GM21825 (cell line): ENCODE measurements around the gene CCDC28B.
A peak's percentile ranks its signal among the peaks of the same experiment; 100 is the strongest.
"Not testable (repeated sequence)": the region's sequence is repeated elsewhere in the genome, so short reads cannot be mapped to it uniquely, and the experiment has no call there.

Source experiments
- ATAC-seq: cut with Tn5 transposase; IDR thresholded peaks from one replicate; pipeline ENCODE4 v1.9.1; 2021; ENCODE audit warnings: mild to moderate bottlenecking, moderate library complexity; ENCODE audit not compliant: unreplicated experiment

Gene CCDC28B

GRCh38 chr1:32200226-32201010 is at the start of gene CCDC28B:
Gene CCDC28B (plus strand): TSS chr1:32200595. CDS start chr1:32201936, 1,341 bp downstream.
- ATAC-seq, result no peak

- no peak for ATAC-seq
Measured at GRCh38 chr1:32150847-32151246, 49.5 kb upstream of the CCDC28B start.

GRCh38 chr1:32151319-32151787 is 49.0 kb upstream of the CCDC28B start:
- no peak for ATAC-seq

- no peak for ATAC-seq
Measured at GRCh38 chr1:32159189-32159588, 41.2 kb upstream of the CCDC28B start.

GRCh38 chr1:32163405-32163804 is 37.0 kb upstream of the CCDC28B start:
- ATAC-seq, result no peak

GRCh38 chr1:32165633-32166032 is 34.8 kb upstream of the CCDC28B start:
- ATAC-seq, result not testable (repeated sequence)

GRCh38 chr1:32170991-32171390 is 29.4 kb upstream of the CCDC28B start:
- ATAC-seq, result no peak

GRCh38 chr1:32172621-32173245 is 27.7 kb upstream of the CCDC28B start:
- no peak for ATAC-seq

- no peak for ATAC-seq
Measured at GRCh38 chr1:32178380-32179192, 21.8 kb upstream of the CCDC28B start.

GRCh38 chr1:32179193-32179442 is 21.3 kb upstream of the CCDC28B start:
- ATAC-seq, result peak; percentile 7

- ATAC-seq, result peak; percentile 81
Measured at GRCh38 chr1:32179443-32180185, 20.8 kb upstream of the CCDC28B start, which contains the start of gene TXLNA. Gene TXLNA (plus strand): TSS chr1:32179675. CDS start chr1:32180346, 671 bp downstream.

GRCh38 chr1:32180186-32181060 is 20.0 kb upstream of the CCDC28B start:
- no peak for ATAC-seq

- no peak for ATAC-seq
Measured at GRCh38 chr1:32181065-32181464, 19.3 kb upstream of the CCDC28B start.

- no peak for ATAC-seq
Measured at GRCh38 chr1:32181563-32181962, 18.8 kb upstream of the CCDC28B start.

GRCh38 chr1:32182060-32182459 is 18.3 kb upstream of the CCDC28B start:
- no peak for ATAC-seq

GRCh38 chr1:32184650-32185049 is 15.7 kb upstream of the CCDC28B start:
- ATAC-seq, result no peak

- no peak for ATAC-seq
Measured at GRCh38 chr1:32186077-32186476, 14.3 kb upstream of the CCDC28B start.

GRCh38 chr1:32186491-32186890 is 13.9 kb upstream of the CCDC28B start:
- ATAC-seq, result no peak

GRCh38 chr1:32187850-32188249 is 12.5 kb upstream of the CCDC28B start:
- ATAC-seq, result no peak
